Measurements from ENCODE around the gene ACOXL.
"Not testable (repeated sequence)": the region's sequence is repeated elsewhere in the genome, so short reads cannot be mapped to it uniquely, and the experiment has no call there.

The ACOXL gene

DNA sequence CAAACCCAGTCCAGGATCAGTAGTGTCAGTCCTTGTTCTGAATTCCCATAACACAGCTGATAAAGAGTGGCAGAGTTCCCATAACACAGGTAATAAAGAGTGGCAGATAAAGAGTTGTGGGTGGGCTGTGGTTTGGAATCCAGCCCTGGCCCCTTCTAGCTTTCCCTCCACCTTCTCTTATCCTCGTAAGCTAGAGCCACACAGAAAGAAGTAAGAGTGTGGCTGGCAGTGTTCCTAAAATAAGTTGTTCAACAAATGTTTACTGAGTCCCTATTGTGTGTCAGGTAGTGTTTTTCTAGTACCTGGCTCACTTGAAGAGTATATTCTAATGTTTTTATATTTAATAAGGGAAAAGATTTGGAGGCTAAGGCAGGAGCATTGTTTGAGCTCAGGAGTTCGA, 323.4 kb downstream of the ACOXL start:
- no peaks in the 10 kb centered on the region for H3K36me3 ChIP-seq (ENCODE audit: control insufficient read depth, low read depth, low read length)
- no peaks in the 10 kb centered on the region for H3K4me1 ChIP-seq (ENCODE audit: control insufficient read depth, low read depth, low read length)
- no peaks in the 10 kb centered on the region for H3K27me3 ChIP-seq (ENCODE audit: control insufficient read depth, insufficient read depth, low read length)

DNA sequence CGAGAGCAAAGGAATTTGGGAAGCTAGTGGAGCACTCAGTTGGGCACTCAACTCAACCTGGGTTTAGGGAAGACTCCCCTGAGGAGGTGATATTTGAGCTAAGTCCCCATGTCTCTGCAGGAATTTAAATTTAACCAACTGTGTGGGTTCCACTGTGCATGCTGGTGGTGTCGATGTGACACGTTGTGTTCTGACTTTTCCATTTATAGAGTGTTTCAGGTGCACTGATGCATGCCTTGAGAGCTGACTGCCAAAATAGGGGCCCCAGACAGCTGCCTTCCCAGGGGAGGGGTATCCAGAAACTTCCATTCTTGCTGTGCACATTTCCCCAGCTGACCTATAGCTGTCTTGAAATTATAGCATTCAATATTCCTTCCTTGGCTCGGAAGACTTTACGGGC, 324.7 kb downstream of the ACOXL start:
- Histone ChIP-seq H3K4me1 (ENCODE audit: control insufficient read depth, low read depth, low read length) (no peaks in the 10 kb centered on the region), H3K4me3 (ENCODE audit: low read length) (no peak overlapping the region), H3K27ac (ENCODE audit: low read length) (no peak overlapping the region), H3K36me3 (ENCODE audit: control insufficient read depth, low read depth, low read length) (no peaks in the 10 kb centered on the region), H3K9me3 (ENCODE audit: control insufficient read depth, low read depth, low read length) (no peaks in the 10 kb centered on the region), H3K27me3 (ENCODE audit: control insufficient read depth, insufficient read depth, low read length) (no peaks in the 10 kb centered on the region), H3K9ac (ENCODE audit: low read length) (no peak overlapping the region)

More for the DNA sequence above, 323.4 kb downstream of the ACOXL start:
- Histone ChIP-seq H3K27ac (ENCODE audit: low read length) (no peak overlapping the region), H3K4me3 (ENCODE audit: low read length) (no peak overlapping the region), H3K9ac (ENCODE audit: low read length) (no peak overlapping the region), H3K9me3 (ENCODE audit: control insufficient read depth, low read depth, low read length) (no peaks in the 10 kb centered on the region)

DNA sequence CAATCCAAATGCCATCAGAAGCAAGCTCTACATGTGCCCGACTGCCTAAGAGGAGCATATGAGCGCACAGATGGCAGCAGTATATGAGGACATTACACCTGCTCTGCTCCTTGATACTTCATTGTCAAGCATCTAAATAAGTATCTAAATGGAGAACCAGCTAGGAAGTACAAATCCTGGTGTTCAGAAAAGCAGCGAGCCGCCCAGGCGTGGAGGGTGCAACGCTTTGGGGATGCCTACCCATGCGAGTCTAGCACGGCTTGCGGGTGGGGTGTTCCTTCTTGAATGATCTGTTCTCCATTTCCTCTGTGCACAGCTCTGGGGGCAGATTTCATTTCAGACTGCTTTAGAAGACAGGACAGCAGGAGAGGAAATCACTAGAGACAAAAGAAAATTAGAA, 325.3 kb downstream of the ACOXL start:
- no peak overlapping the region for H3K9ac ChIP-seq (ENCODE audit: low read length)
- H3K27me3 ChIP-seq (ENCODE audit: control insufficient read depth, insufficient read depth, low read length) = no peaks in the 10 kb centered on the region
- no peak overlapping the region for H3K4me3 ChIP-seq (ENCODE audit: low read length)
- H3K36me3 ChIP-seq (ENCODE audit: control insufficient read depth, low read depth, low read length) = no peaks in the 10 kb centered on the region
- H3K4me1 ChIP-seq (ENCODE audit: control insufficient read depth, low read depth, low read length) = no peaks in the 10 kb centered on the region
- no peak overlapping the region for H3K27ac ChIP-seq (ENCODE audit: low read length)
- H3K9me3 ChIP-seq (ENCODE audit: control insufficient read depth, low read depth, low read length) = no peaks in the 10 kb centered on the region

DNA sequence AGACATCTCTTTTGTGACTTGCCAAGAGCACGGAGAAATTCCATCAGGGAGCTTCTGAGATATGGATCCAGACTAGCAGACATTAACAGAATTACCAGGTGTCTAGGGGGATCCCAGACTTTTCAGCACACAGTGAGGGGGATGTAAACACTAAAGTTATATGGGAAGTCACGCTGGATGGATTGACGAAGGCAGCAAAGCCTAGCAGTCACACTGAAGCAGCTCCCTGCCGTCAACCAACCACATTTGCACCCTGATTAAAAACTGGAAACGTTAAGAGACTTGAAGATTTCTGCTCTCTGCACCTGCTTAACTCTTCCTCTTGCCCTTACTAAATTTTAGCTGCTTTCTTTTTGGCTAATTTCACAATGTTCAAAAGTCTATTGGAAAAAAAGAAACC, 325.9 kb downstream of the ACOXL start:
- H3K27ac ChIP-seq (ENCODE audit: low read length) = no peak overlapping the region
- H3K27me3 ChIP-seq (ENCODE audit: control insufficient read depth, insufficient read depth, low read length) = no peaks in the 10 kb centered on the region
- H3K36me3 ChIP-seq (ENCODE audit: control insufficient read depth, low read depth, low read length) = no peaks in the 10 kb centered on the region
- no peak overlapping the region for H3K9ac ChIP-seq (ENCODE audit: low read length)
- H3K9me3 ChIP-seq (ENCODE audit: control insufficient read depth, low read depth, low read length) = no peaks in the 10 kb centered on the region
- no peak overlapping the region for H3K4me3 ChIP-seq (ENCODE audit: low read length)
- H3K4me1 ChIP-seq (ENCODE audit: control insufficient read depth, low read depth, low read length) = no peaks in the 10 kb centered on the region

DNA sequence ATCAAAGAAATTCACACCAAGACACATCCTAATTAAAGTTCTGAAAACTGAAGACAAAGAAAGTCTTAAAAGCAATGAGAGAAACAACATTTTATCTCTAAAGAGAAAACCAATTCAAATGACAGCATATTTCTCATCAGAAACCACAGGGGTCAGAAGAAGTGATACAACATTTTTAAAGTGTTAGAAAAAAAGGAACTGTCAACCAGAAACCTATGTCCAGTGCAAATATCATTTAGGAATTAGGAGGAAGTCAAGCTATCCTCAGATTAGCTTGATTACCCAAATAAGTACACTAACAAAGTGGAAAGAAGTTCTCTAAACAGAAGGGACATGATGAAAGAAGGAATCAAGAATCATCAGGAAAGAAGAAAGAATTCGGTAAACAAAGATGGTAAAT, 328.8 kb downstream of the ACOXL start:
- Histone ChIP-seq H3K27ac (ENCODE audit: low read length) (no peak overlapping the region), H3K4me1 (ENCODE audit: control insufficient read depth, low read depth, low read length) (no peaks in the 10 kb centered on the region), H3K4me3 (ENCODE audit: low read length) (no peak overlapping the region), H3K27me3 (ENCODE audit: control insufficient read depth, insufficient read depth, low read length) (no peaks in the 10 kb centered on the region), H3K9me3 (ENCODE audit: control insufficient read depth, low read depth, low read length) (no peaks in the 10 kb centered on the region), H3K36me3 (ENCODE audit: control insufficient read depth, low read depth, low read length) (no peaks in the 10 kb centered on the region), H3K9ac (ENCODE audit: low read length) (no peak overlapping the region)

DNA sequence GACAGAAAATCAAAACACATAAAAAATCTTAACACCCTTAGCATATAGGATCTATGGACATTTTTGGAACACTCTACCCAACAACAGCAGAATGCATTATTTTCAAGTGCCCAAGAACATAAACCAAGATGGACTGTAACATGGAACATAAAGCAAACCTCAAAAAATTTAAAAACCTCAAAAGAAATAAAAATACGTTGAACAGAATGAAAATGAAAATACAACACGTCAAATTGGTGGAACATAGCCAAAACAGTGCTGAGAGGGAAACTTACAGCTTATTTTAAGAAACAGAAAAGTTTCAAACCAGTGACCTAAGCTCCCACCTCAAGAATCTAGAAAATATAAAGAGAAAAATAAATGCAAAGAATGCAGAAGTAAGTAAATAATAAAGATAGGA, 330.0 kb downstream of the ACOXL start:
- Histone ChIP-seq H3K9me3 (ENCODE audit: control insufficient read depth, low read depth, low read length) (no peaks in the 10 kb centered on the region), H3K27ac (ENCODE audit: low read length) (no peak overlapping the region), H3K9ac (ENCODE audit: low read length) (no peak overlapping the region), H3K4me1 (ENCODE audit: control insufficient read depth, low read depth, low read length) (no peaks in the 10 kb centered on the region), H3K36me3 (ENCODE audit: control insufficient read depth, low read depth, low read length) (no peaks in the 10 kb centered on the region), H3K27me3 (ENCODE audit: control insufficient read depth, insufficient read depth, low read length) (no peaks in the 10 kb centered on the region), H3K4me3 (ENCODE audit: low read length) (no peak overlapping the region)

DNA sequence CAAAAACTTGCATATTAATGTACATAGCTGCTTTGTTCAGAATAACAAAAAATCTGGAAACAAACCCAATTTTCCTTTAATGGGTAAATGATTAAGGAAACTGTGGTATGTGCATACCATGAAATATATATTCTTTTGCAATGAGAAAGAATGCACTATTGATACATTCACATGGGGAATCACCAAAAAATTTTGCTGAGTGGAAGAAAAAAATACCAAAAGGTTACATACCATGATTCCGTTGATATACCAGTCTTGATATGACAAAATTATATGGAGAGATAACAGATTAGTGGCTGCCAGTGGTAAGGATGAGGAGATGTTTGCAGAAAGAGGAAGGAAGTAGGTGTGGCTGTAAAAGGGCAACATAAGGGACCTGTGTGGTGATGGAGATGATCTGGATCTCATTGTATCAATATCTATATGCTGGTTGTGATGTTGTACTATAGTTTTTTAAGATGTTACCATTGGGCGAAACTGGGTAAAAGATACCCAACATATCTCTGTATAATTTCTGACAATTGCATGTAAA, 333.8 kb downstream of the ACOXL start:
- no peak overlapping the region for H3K9ac ChIP-seq (ENCODE audit: low read length)
- H3K4me1 ChIP-seq (ENCODE audit: control insufficient read depth, low read depth, low read length) = no peaks in the 10 kb centered on the region
- no peak overlapping the region for H3K4me3 ChIP-seq (ENCODE audit: low read length)
- no peak overlapping the region for H3K27ac ChIP-seq (ENCODE audit: low read length)
- H3K9me3 ChIP-seq (ENCODE audit: control insufficient read depth, low read depth, low read length) = no peaks in the 10 kb centered on the region
- H3K36me3 ChIP-seq (ENCODE audit: control insufficient read depth, low read depth, low read length) = no peaks in the 10 kb centered on the region
- no peaks in the 10 kb centered on the region for H3K27me3 ChIP-seq (ENCODE audit: control insufficient read depth, insufficient read depth, low read length)

DNA sequence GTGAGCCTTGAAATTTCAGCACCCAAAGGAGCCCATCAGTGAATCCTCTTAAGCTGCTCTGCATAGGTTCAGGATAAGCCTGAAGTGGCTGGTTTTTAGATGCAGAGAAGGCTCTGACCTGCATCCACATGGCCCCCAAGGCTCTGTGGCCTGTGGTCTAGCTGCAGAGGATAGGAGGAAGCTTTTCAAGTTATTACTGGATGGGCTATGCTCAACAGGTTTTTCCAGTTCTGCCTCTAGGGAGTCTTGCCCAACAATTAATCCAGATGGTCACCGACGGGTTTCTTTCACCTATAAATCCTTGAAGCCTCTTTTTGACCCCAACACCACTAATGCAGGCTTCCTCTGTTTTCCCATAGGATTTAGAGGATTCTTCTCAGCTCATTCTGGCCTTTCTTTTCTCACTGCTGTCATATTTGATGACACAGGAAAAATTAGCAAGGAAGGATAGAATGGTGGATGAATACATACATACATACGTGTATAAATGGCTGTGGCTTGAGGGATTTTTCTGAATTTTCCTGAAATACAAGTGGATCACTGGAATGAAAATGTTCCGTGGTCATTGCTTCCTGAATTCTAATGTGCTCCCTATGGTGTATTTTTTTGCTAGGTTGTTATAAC, 336.2 kb downstream of the ACOXL start:
- Histone ChIP-seq H3K4me1 (ENCODE audit: control insufficient read depth, low read depth, low read length) (no peaks in the 10 kb centered on the region), H3K27ac (ENCODE audit: low read length) (no peak overlapping the region), H3K9ac (ENCODE audit: low read length) (no peak overlapping the region), H3K27me3 (ENCODE audit: control insufficient read depth, insufficient read depth, low read length) (no peaks in the 10 kb centered on the region), H3K4me3 (ENCODE audit: low read length) (no peak overlapping the region), H3K9me3 (ENCODE audit: control insufficient read depth, low read depth, low read length) (no peaks in the 10 kb centered on the region), H3K36me3 (ENCODE audit: control insufficient read depth, low read depth, low read length) (no peaks in the 10 kb centered on the region)

DNA sequence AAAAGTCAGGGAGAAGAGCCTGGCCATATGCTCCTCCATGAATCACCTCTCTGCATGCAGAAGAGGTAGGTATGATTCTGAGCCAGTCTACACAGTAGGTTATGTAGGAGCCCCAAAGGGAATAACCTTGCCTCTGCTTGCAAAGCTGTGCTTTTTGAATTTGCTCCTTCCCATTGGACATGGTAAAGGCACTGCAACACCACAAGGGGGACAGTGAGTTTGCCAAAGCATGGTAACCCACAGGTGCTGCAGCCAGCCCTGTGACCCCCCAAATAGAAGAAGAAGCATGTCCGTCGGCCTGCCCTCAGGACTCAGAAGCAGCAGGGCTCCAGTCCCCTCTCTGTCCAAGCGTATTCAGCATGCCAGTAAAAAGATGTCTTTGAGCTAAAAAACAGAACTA, 337.3 kb downstream of the ACOXL start:
- H3K4me1 ChIP-seq (ENCODE audit: control insufficient read depth, low read depth, low read length) = no peaks in the 10 kb centered on the region

DNA sequence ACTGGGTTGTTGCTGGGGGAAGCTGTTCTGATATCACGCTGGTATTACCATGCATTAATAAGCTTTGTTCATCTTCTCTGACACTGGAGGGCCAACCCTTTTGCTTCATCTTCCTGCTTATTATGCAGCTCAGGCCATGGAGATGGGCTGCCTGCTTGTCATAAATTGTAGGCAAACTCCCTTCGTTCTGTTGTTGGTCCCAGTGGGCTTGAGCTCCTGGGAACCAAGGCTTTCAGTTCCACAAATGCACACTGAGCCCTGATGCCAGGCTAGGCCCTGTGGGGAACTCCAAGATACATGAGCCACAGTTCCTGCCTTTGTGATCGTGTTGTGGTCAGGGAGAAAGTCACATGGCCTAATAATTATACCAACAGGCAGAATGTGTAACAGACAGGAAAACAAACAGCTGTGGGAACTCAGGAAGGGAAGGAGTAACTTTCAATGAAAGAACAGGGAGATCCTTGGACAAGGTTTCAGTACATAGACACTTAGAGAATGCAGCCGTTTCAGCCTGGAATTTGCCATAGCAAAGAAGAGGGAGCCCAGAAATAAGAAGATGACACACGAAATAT, 339.3 kb downstream of the ACOXL start:
- Histone ChIP-seq H3K4me3 (ENCODE audit: low read length) (no peak overlapping the region), H3K27me3 (ENCODE audit: control insufficient read depth, insufficient read depth, low read length) (no peaks in the 10 kb centered on the region), H3K36me3 (ENCODE audit: control insufficient read depth, low read depth, low read length) (no peaks in the 10 kb centered on the region), H3K9me3 (ENCODE audit: control insufficient read depth, low read depth, low read length) (peaks cover 8% of the 10 kb centered on the region), H3K9ac (ENCODE audit: low read length) (no peak overlapping the region), H3K27ac (ENCODE audit: low read length) (no peak overlapping the region), H3K4me1 (ENCODE audit: control insufficient read depth, low read depth, low read length) (no peaks in the 10 kb centered on the region)

More for the DNA sequence above, 337.3 kb downstream of the ACOXL start:
- H3K4me3 ChIP-seq (ENCODE audit: low read length) = no peak overlapping the region
- no peak overlapping the region for H3K27ac ChIP-seq (ENCODE audit: low read length)
- H3K27me3 ChIP-seq (ENCODE audit: control insufficient read depth, insufficient read depth, low read length) = no peaks in the 10 kb centered on the region
- H3K36me3 ChIP-seq (ENCODE audit: control insufficient read depth, low read depth, low read length) = no peaks in the 10 kb centered on the region
- peaks cover 3% of the 10 kb centered on the region for H3K9me3 ChIP-seq (ENCODE audit: control insufficient read depth, low read depth, low read length)
- no peak overlapping the region for H3K9ac ChIP-seq (ENCODE audit: low read length)

DNA sequence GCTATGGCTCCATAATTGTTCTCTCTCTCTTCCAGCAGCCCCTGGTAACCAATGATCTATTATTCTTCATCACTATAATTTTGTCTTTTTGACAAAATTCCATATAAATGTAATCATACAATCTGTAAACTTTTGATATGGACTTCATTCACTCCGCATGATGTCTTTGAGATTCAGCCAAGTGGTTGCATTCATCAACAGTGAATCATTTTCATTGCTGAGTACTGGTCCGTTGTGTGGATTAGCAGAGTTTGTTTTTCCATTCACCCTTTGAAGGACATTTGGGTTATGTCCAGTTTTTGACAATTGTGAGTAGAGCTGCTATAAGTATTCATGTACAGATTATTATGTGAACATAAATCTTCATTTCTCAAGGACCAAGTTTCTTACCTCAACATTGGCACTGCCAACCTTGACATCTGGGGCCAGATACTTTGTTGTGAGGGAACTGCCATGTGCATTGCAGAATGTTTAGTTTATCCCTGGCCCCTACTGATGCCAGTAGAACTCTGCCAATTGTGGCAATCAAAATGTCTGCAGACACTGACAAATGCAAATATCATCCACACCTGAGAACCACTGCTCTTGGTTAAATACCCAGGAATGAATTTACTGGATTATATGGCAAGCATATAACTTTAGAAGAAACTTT, 340.0 kb downstream of the ACOXL start:
- peaks cover 8% of the 10 kb centered on the region for H3K9me3 ChIP-seq (ENCODE audit: control insufficient read depth, low read depth, low read length)
- no peaks in the 10 kb centered on the region for H3K4me1 ChIP-seq (ENCODE audit: control insufficient read depth, low read depth, low read length)
- H3K4me3 ChIP-seq (ENCODE audit: low read length) = no peak overlapping the region
- no peak overlapping the region for H3K9ac ChIP-seq (ENCODE audit: low read length)
- H3K27me3 ChIP-seq (ENCODE audit: control insufficient read depth, insufficient read depth, low read length) = no peaks in the 10 kb centered on the region
- H3K27ac ChIP-seq (ENCODE audit: low read length) = no peak overlapping the region
- no peaks in the 10 kb centered on the region for H3K36me3 ChIP-seq (ENCODE audit: control insufficient read depth, low read depth, low read length)

DNA sequence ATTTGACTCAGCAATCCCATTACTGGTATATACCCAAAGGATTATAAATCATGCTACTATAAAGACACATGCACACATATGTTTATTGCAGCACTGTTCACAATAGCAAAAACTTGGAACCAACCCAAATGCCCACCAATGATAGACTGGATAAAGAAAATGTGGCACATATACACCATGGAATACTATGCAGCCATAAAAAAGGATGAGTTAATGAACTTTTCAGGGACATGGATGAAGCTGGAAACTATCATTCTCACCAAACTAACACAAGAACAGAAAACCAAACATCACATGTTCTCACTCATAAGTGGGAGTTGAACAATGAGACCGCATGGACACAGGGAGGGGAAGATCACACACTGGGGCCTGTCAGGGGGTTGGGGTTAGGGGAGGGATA, 350.3 kb downstream of the ACOXL start:
- not testable (repeated sequence) for H3K4me1 ChIP-seq (ENCODE audit: control insufficient read depth, low read depth, low read length); H3K9me3 ChIP-seq (ENCODE audit: control insufficient read depth, low read depth, low read length); H3K9ac ChIP-seq (ENCODE audit: low read length); H3K36me3 ChIP-seq (ENCODE audit: control insufficient read depth, low read depth, low read length); H3K4me3 ChIP-seq (ENCODE audit: low read length); H3K27me3 ChIP-seq (ENCODE audit: control insufficient read depth, insufficient read depth, low read length); H3K27ac ChIP-seq (ENCODE audit: low read length)
